ENCODE measurements around the gene STAC3. TPM values are rescaled to one million over a fixed set of nuclear protein-coding genes. Genes with fewer than 3 reads are reported as not detected.

The STAC3 gene
- total and polyA plus RNA-seq, 5 donors from 2014 or later = 0.10 to 2.6 (median 0.35) TPM; not detected in 1

GRCh38 chr12:57194253-57194652 is 56.7 kb downstream of the STAC3 start:
- Histone ChIP-seq H3K4me1 (ENCODE audit: control insufficient read depth, insufficient read depth, low read length, poor library complexity, severe bottlenecking) (no peaks in the 10 kb centered on the region), H3K27me3 (ENCODE audit: control insufficient read depth, insufficient read depth, low read length) (no peaks in the 10 kb centered on the region), H3K4me3 (ENCODE audit: low read depth, low read length) (no peak overlapping the region), H3K9me3 (ENCODE audit: control insufficient read depth in 2 of 2, low read length in 2 of 2) (no peaks in the 10 kb centered on the region), H3K36me3 (ENCODE audit: control insufficient read depth, insufficient read depth, low read length) (no peaks in the 10 kb centered on the region), H3K27ac (ENCODE audit: insufficient read depth, low read length, poor library complexity, severe bottlenecking) (no peak overlapping the region)
- no peak overlapping the region for H3K4me3 Mint-ChIP-seq
- ATAC-seq (ENCODE audit: low read depth in 2 of 2) (no peak), DNase-seq (no peak)
- no peaks in the 10 kb centered on the region for H3K4me1 Mint-ChIP-seq
- no peaks in the 10 kb centered on the region for H3K27me3 Mint-ChIP-seq
- H3K36me3 Mint-ChIP-seq = no peaks in the 10 kb centered on the region
- no peaks in the 10 kb centered on the region for H3K9me3 Mint-ChIP-seq
- H3K27ac Mint-ChIP-seq = no peak overlapping the region

DNA sequence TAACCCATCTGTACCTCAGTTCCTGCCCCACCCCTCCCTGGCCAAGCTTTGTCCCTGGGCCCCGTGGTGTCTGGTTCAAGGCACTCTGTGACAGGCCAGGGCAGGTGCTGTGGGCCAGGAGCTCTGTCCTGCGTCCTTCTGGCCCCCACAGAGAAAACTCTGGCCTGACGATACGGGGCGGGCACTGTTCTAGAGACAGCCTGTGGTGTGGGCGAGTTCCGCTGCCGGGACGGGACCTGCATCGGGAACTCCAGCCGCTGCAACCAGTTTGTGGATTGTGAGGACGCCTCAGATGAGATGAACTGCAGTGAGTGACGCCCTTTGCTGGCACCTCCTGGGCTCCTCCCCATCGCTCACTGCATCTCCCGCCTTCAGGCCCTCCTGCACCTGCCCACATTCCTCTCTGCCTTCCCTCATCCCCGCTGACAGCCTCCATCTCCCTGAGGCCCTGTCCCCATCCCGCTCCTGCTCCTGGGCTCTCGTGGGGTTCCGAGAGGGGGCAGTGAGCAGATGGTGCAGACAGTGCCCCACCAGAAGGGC is 57.2 kb downstream of the STAC3 start:
- H3K36me3 ChIP-seq (ENCODE audit: control insufficient read depth, insufficient read depth, low read length) = no peaks in the 10 kb centered on the region
- no peaks in the 10 kb centered on the region for H3K4me1 ChIP-seq (ENCODE audit: control insufficient read depth, insufficient read depth, low read length, poor library complexity, severe bottlenecking)
- DNase-seq (no peak), ATAC-seq (ENCODE audit: low read depth in 2 of 2) (no peak)
- Mint-ChIP-seq H3K27me3 (no peaks in the 10 kb centered on the region), H3K27ac (no peak overlapping the region), H3K4me1 (no peaks in the 10 kb centered on the region), H3K36me3 (no peaks in the 10 kb centered on the region), H3K9me3 (no peaks in the 10 kb centered on the region), H3K4me3 (no peak overlapping the region)
- H3K27me3 ChIP-seq (ENCODE audit: control insufficient read depth, insufficient read depth, low read length) = no peaks in the 10 kb centered on the region
- no peak overlapping the region for H3K4me3 ChIP-seq (ENCODE audit: low read depth, low read length)
- no peaks in the 10 kb centered on the region for H3K9me3 ChIP-seq (ENCODE audit: control insufficient read depth in 2 of 2, low read length in 2 of 2)
- H3K27ac ChIP-seq (ENCODE audit: insufficient read depth, low read length, poor library complexity, severe bottlenecking) = no peak overlapping the region

Other genes with a start within 250 kb of the STAC3 start
- 8.6 TPM for gene ZBTB39, start 244.6 kb downstream of the STAC3 start, total RNA-seq
- gene ZBTB39, start 244.6 kb downstream of the STAC3 start, polyA plus RNA-seq = 1 to 10 TPM; 1.5 to 1.8 (median 1.7) TPM
- not detected for gene TAC3, start 234.7 kb downstream of the STAC3 start, total RNA-seq
- gene TAC3, start 234.7 kb downstream of the STAC3 start, polyA plus RNA-seq = not detected
- gene MYO1A, start 201.1 kb downstream of the STAC3 start, total RNA-seq = 0.32 TPM
- under 1 TPM in 1 of 4 donors, not detected in 3; 0.38 TPM for gene MYO1A, start 201.1 kb downstream of the STAC3 start, polyA plus RNA-seq
- 14.7 TPM for gene NEMP1, start 172.4 kb downstream of the STAC3 start, total RNA-seq
- gene NEMP1, start 172.4 kb downstream of the STAC3 start, polyA plus RNA-seq = 1 to 10 TPM; 3.1 to 7.1 (median 4.7) TPM
- 7.5 TPM for gene NAB2, start 162.1 kb downstream of the STAC3 start, total RNA-seq
- 1 to 10 TPM in 2 of 4 donors, under 1 TPM in 2; 0.31 to 1.2 (median 0.90) TPM for gene NAB2, start 162.1 kb downstream of the STAC3 start, polyA plus RNA-seq
- gene STAT6, start 139.8 kb downstream of the STAC3 start, total RNA-seq = 215 TPM
- gene STAT6, start 139.8 kb downstream of the STAC3 start, polyA plus RNA-seq = 10 to 100 TPM; 69.2 to 81.6 (median 76.4) TPM
- gene LRP1, start 122.7 kb downstream of the STAC3 start, total RNA-seq = 3.9 TPM
- under 1 TPM in 3 of 4 donors, not detected in 1; 0.13 to 0.24 (median 0.18) TPM for gene LRP1, start 122.7 kb downstream of the STAC3 start, polyA plus RNA-seq
- gene LRP1-AS, start 103.6 kb downstream of the STAC3 start, total RNA-seq = not detected
- not detected for gene LRP1-AS, start 103.6 kb downstream of the STAC3 start, polyA plus RNA-seq
- 0.49 TPM for gene NXPH4, start 34.4 kb downstream of the STAC3 start, total RNA-seq
- gene NXPH4, start 34.4 kb downstream of the STAC3 start, polyA plus RNA-seq = under 1 TPM in 3 of 4 donors, not detected in 1; 0.09 to 0.46 (median 0.11) TPM
- 108 TPM for gene SHMT2, start 21.5 kb downstream of the STAC3 start, total RNA-seq
- 100 to 1,000 TPM; 214 to 300 (median 228) TPM for gene SHMT2, start 21.5 kb downstream of the STAC3 start, polyA plus RNA-seq
- gene R3HDM2, start 179.9 kb upstream of the STAC3 start, total RNA-seq = 115 TPM
- gene R3HDM2, start 179.9 kb upstream of the STAC3 start, polyA plus RNA-seq = 1 to 10 TPM; 6.0 to 8.6 (median 8.0) TPM
- gene INHBC, start 183.6 kb upstream of the STAC3 start, total RNA-seq = not detected
- under 1 TPM in 1 of 4 donors, not detected in 3; 0.21 TPM for gene INHBC, start 183.6 kb upstream of the STAC3 start, polyA plus RNA-seq
- not detected for gene INHBE, start 204.1 kb upstream of the STAC3 start, total RNA-seq
- gene INHBE, start 204.1 kb upstream of the STAC3 start, polyA plus RNA-seq = under 1 TPM in 1 of 4 donors, not detected in 3; 0.06 TPM
- gene GLI1, start 208.6 kb upstream of the STAC3 start, total RNA-seq = 0.47 TPM
- gene GLI1, start 208.6 kb upstream of the STAC3 start, polyA plus RNA-seq = under 1 TPM in 3 of 4 donors, not detected in 1; 0.07 to 0.23 (median 0.13) TPM
- 403 TPM for gene ARHGAP9, start 228.7 kb upstream of the STAC3 start, total RNA-seq
- 100 to 1,000 TPM; 173 to 192 (median 182) TPM for gene ARHGAP9, start 228.7 kb upstream of the STAC3 start, polyA plus RNA-seq
- gene MARS1, start 236.9 kb upstream of the STAC3 start, total RNA-seq = 219 TPM
- 10 to 100 TPM; 71.9 to 89.4 (median 80.1) TPM for gene MARS1, start 236.9 kb upstream of the STAC3 start, polyA plus RNA-seq

Data from CD4-positive, CD25-positive, alpha-beta regulatory T cell (primary cell).